Stimulated activated CD4-positive, alpha-beta T cell treated with anti-CD3 and anti-CD28 coated beads, Interleukin-4, amount 100 ng/mL, for 1 hour (primary cell): Measurements from ENCODE around the gene FAM174C.

ENCODE experiments used
- DNase-seq: peaks from one replicate; pipeline ENCODE4 v3.0.0-alpha.2; 2020

FAM174C gene

DNA sequence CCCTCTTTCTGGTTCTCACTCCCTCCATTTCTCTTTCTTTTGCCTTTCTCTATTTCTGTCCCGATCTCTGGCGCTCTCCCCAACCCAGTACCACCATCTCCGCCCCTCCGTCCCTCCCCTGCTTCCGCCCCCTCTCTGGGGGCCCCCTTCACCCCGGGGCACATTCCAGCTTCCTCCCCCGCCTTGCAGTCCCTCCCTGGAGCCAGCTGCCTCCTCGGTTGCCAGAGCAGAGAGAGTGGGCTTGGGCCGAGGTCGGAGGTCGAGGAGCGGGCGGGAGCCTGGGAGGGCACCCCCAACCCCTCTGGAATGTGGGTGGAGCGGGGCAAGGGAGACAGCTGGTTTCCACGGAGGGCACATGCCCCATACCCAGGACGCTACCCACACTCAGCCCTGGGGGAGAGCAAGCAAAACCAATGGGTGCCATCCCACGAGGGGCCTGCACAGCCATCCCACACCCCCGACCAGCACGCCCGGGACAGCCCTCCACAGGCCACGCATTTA lies 12.7 kb upstream of the FAM174C start:
- DNase-seq: no peak

DNA sequence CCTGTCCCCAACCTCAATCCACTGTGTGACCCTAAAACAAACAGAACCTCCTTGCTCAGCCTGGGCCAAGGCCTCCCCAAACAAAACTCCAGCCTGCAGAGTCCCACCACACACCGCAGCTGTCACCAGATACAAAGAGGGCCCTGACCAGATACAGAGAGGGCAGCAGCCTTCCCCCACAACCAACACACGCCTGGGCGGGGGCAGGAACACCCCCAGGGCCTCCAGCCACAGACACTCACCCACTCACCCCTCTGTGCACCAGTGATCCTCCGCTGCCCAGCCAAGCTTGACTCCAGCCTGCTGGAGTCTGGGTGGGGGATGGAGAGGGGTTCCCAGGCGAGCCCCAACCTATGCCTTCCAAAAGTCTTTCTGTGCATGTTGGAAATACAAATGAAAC lies 12.1 kb upstream of the FAM174C start:
- DNase-seq: no peak

DNA sequence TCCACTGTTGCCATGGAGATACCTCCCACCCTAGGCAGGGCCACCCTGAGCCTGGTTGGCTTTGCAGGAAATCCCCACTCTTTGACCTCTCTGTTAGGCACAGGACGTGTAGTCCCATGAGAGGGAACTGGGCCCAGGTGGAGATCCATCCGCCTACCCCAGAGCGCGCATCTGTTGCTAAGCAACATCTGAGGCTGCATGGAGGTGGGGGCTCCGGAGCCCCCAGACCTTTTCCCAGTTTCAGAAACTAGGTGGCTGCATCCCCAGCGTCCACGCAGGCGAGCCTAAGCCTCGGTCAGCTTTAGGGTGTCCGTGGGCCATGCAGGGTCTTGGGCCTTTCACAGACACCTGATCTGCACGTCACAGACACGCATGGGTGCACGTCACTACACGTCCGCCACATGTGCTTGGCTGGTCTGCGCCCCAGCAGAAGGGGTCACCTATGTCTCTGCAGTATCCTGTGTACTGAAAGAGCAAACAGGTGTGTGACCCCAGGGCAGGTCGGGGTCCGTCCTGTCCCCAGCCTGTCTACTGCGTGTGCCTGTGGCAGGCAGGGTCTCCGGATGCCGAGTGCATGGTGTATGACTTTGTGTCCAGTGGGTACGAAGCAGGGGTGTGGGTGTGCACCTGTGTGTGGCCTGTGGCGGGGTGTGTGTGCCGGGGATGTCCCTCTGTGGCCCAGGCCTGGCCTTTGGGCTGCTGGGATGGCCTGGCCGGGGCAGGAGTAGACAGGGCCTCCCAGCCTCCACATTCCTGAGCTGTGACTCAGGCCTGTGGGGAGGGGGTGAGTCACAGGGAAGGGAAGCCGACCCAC lies 10.3 kb upstream of the FAM174C start:
- no peak for DNase-seq

DNA sequence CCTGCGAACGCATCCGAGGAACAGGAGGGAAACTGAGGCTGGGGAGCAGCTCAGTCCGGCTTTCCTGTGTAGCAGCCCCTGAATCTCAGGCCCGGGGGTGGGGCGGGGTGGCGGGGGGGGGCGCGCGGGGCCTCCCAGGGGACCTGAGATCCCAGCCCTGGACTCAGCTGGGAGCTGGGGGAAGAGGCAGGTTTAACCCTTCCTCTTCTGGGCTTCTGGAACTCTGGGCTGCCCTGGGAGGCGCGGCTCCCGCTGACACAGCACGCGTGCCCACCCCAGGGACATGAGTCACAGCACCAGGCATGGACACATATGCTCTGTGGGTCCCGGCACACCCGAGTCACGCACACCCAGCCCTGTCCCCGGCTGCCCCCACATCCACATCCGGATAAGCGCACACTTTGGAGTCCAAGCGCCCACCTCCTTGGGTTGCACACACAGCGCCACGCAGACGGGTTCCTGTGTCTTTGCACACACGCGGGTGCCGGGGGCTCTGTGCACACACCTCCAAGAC lies 9.7 kb upstream of the FAM174C start:
- DNase-seq: peak; percentile 42

DNA sequence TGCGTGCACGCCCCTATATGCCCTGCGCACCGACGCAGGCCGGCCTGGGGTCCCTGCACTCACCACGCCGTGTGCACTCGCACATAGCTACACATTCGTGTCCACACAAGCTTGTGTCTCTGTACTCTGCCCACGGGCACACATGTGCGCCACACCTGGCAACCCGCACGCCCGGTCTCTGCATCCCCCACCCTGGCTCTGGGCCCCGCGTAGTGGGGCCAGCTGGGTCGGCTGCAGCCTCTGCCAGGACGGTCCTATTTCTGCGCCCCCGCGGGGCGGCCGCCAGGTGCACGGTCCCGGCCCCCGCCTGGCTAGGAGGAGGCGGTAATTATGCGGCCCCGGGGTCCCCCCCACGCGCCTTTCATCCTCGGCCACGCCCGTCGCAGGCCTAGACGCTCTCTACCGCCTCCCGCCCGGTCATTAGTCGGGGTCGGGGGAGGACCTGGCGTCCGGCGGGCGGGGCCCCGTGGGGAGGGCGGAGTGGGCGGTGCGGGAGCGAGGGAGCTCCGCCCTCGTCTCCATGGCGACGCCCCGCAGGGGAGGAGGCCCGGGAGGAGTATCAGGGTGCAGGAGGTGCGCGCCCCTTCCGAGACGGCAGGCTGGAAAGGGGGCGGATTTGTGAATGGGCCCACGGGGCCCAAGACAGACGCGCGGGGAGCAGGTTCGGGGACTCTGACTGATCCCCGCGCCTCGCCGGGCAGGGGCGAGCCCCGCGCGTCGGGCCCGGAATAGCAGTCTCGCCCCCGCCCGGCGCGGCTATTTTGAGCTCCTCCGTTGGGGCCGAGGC lies 9.0 kb upstream of the FAM174C start:
- peak; percentile 77 for DNase-seq

DNA sequence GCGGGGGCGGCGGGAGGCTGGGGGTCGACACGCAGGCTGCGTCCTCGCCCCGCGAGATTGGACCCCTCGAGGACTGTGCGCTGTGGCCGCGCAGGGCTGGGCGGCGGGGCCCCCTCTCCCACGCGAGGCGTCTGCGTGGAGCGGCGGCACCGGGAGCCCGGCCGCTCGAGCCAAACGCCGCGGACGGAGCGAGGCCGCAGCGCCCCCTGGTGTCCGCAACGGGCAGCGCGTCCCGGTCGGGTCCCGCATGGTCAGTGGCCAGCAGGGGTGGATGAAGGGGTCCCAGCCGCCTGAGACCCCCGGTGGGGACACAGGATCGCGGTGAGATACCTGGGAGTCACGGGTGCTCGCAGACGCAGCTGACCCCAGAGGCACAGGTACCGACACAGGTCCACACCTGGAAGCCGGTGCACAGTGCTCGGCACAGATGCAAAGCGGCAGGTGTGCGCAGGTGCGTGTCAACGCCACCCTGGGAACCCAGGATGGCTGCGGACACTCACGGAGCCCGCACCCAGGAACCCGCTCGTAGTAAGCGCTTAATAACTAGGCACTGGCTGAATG lies 8.3 kb upstream of the FAM174C start:
- peak; percentile 67 for DNase-seq

DNA sequence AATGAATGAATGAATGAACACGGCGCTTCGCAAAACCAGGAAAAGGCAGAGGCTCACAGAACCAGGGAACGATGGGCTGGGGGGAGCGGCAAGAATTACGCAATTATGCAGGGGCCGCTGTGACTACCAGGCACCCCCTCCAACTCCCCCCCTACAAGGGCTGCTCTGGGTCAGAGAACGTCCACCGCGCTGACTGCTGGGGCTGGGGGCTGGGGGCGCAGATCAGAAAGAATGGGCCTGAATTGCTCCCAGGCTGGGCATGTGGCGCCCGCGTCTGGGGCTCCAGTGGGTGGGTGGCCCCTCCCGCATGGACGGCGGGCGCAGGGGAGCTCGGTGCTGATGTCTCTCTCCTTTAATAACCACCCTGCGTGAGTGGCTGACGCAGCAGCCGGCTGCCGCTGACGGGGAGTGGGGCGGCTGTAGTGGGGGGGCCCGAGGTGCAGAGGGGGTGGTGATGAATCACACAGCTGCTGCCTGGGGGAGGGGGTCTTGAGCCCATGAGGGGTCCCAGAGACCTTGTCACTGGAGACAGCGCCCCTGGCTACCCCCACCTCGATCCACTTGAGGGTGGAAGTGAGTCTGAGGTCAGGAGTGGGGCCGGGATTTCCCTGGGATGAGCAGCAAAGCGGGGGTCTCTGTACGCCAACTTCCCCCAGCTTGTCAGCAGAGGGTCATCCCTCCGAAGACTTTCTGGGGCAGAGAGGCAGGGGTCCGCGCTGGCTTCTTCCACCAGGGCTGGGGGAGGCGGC lies 7.7 kb upstream of the FAM174C start:
- no peak for DNase-seq

DNA sequence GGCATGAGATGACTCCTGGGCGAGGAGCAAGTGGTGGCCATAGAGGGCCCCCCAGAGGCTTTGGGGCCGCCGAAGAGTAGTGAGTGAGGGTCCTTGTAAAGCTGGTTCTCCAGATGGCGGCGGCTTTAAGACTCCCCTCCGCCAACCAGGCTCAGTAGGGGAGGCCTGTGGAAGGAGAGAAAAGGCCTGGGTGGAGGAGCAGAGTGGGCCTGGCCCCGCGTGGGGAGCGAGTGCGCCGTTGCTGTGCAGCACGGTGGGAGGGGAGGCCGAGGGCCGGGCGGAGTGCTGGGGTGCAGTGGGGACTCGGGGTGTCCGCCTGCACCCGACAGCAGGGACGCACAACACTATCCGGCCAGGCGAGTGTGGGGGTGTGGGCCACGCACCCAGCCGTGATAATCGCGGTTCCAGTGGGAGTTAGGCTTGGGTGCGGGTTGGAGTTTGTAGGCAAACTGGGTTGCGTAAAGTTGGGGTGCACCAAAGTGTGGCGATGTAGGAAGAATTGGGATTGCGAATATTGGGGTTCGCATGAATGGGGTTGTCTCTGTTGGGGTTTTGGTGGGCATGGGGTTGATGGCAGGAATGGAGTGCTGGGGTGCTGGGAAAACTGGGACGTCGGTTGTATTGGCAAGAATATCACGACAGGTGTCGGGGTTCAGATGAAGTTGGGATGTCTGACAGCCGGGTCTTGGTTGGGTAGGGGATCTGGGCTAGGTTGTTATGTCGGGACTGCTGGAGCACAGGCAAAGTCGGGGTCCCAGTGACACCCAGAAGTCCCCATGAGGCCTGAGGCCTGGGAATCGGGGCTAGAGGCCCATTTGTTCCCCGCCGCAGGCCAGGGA lies 6.9 kb upstream of the FAM174C start:
- no peak for DNase-seq

DNA sequence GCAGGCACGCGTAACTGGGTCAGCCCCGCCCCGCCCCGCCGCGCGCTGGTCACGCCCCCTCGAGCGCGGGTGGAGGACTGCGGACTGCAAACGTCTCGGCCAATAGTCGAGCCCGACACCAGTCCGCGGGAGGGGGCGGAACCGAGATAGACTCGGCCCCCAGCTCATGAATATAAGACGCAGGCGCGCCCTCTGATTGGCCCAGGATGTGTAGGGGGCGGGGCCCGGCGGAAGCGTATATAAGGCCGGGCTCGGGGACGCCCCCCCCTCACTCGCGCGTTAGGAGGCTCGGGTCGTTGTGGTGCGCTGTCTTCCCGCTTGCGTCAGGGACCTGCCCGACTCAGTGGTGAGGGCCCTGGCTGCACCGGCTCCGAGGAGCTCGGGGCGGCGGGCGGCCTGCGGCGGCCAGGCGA lies 6.3 kb upstream of the FAM174C start, which contains the start of gene CIRBP:
TSS of gene CIRBP (plus strand) at position 268 of the 413 bp plus-strand sequence. CDS start 1,602 bp downstream, outside the sequence.
- peak; percentile 99 for DNase-seq

DNA sequence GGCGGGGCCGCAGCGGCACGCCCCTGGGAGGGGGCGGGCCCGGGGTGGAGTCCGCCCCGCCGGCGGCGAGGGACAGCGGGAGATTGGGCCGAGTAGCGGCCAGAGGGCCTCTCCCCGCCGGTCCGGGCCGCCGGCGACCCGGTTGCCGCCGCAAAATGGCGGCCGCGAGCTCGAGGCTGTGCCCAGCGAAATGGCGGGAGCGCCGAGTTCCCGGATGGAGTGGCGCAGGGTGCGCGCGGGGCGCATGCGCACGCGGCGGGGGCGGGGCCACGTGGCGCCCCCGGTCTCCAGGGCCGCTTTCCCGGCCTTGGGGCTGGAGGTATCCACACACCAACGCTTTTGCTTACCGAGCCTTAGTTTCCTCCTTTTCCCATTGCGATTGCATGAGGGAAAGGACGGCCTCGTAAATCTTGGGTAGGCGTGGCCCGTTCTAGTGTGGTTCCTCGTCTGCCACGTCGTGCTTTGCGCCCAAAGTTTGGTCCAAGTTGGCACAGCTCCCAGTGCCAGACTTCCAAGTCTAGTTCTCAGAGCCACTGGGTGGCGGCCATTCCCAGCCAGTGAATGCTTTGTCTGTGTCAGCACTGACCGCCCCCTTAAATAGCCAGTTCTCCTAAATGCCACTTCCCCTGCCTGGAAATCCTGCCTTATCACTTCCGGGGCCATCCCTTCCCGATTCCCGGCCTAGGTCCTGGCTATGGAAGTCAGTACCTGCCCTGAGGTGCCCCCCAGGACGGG lies 5.7 kb upstream of the FAM174C start:
- peak; percentile 86 for DNase-seq

DNA sequence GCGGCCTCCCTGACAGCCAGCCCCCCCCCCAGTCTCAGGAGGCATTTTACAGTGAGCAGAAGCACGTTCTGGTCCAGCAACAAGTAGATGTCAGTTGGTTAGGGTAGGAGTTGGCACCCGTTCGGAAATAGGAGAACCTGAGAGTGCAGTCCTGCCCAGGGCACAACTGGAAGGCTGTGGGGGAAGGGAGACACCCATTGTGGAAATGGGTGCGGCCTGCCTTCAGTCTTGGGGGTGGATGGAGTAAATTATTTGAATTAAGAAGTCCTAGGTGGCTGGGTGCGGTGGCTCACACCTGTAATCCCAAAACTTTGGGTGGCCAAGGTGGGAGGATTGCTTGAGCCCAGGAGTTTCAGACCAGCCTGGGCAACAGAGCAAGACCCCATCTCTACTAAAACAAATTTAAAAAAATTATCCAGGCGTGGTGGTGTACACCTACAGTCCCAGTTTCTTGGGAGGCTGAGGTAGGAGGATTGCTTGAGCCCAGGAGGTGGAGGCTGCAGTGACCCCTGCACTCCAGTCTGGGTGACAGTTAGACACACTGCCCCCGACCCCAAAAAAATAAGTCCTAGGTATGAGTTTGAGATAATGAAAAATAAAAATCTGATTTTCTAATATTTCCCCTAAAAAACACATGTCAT lies 5.0 kb upstream of the FAM174C start:
- peak; percentile 32 for DNase-seq

DNA sequence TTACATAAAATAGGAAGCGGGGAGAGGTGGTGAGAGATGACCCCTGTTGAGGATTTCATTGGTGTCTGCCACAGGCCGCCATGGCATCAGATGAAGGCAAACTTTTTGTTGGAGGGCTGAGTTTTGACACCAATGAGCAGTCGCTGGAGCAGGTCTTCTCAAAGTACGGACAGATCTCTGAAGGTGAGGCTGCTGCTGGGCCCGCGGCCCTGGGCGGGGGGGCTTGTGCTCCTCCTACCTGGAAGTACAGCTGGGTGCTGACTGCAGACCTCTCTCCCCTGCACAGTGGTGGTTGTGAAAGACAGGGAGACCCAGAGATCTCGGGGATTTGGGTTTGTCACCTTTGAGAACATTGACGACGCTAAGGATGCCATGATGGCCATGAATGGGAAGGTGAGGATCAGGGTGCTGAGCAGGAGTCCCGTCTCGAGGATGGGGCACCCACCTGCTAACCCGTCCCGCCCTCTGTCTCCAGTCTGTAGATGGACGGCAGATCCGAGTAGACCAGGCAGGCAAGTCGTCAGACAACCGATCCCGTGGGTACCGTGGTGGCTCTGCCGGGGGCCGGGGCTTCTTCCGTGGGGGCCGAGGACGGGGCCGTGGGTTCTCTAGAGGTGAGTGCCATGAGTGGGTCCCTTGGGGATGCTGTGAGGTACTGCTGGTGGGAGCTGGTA lies 4.3 kb upstream of the FAM174C start:
- DNase-seq: no peak

DNA sequence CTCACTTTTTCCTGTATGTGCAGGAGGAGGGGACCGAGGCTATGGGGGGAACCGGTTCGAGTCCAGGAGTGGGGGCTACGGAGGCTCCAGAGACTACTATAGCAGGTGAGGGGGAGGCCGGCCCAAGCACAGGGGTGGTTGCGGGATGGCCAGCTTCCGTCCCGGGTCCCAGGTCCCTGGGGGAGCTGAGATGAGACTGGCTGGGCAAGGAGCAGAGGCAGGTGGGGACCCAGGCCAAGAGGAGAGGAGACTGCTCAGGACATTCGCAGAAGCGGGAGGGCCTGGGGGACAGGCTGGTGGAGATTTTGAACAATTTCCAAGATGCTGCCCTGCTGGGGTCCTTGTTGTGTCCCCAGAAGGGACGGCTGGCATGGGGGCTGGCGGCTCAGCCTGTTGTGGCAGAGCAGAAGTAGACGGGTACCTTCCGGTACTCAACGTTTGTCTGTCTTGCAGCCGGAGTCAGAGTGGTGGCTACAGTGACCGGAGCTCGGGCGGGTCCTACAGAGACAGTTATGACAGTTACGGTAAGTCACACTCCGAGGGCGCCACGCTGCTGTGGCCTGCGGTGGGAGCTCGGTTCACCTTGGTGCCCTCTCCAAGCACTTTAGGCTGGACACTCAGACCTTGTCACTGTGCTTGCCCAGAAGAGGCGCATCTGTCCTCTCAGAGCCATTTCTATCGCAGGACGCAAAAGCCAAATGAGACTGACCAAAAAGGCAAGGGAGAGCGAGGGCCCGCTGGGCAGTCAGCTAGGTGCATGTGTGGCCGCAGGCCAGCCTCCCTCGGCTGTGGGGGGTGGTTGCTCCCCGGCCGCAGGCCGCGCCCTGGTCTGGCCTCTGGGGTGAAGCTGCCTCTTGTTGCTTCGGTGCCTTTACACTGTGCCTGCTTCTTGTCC lies 3.6 kb upstream of the FAM174C start:
- DNase-seq: no peak

DNA sequence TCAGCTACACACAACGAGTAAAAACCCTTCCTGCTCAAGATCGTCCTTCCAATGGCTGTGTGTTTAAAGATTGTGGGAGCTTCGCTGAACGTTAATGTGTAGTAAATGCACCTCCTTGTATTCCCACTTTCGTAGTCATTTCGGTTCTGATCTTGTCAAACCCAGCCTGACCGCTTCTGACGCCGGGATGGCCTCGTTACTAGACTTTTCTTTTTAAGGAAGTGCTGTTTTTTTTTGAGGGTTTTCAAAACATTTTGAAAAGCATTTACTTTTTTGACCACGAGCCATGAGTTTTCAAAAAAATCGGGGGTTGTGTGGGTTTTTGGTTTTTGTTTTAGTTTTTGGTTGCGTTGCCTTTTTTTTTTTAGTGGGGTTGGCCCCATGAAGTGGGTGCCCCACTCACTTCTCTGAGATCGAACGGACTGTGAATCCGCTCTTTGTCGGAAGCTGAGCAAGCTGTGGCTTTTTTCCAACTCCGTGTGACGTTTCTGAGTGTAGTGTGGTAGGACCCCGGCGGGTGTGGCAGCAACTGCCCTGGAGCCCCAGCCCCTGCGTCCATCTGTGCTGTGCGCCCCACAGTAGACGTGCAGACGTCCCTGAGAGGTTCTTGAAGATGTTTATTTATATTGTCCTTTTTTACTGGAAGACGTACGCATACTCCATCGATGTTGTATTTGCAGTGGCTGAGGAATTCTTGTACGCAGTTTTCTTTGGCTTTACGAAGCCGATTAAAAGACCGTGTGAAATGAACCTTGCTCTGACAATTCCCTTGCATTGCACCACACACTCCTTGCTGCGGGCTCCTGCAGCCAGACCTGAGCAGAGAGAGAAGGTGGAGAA lies 2.7 kb upstream of the FAM174C start:
- no peak for DNase-seq

DNA sequence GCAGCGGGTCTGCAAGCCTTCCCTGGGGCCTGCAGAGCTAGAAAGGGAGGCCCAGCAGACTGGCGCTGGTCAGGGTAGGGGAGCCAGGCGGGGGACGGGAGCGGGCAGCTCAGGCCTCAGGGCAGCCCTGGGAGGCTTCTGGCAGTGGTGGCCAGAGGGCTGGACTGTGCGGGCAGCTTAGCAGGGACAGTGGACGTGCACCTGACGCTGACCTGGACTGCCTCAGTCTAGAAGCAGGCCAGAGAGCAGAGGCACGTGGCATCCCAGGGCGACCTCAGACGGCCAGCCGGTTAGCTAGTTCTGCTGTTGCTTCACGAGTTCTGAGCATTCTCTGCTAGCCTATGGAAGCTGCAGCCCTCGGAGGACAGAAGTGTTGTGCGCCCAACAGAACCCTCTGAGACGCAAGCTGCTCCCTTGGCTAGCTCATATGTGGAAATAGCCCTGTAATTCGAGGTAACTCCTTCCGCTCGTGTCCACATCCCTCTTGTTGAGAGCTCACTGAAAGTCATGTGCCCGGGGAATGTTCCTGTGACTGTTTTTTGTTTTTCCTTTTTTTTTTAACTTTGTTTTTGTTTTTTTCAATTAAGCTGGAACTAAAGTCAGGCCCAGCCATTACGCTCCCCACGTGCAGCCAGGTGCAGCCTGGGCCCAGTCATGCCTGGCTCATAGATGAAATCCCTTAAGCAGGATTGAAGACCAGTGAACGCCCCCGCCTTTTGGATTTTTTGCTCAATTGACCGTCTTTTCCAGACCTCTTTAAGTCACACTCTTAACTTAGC lies 1.9 kb upstream of the FAM174C start:
- no peak for DNase-seq

DNA sequence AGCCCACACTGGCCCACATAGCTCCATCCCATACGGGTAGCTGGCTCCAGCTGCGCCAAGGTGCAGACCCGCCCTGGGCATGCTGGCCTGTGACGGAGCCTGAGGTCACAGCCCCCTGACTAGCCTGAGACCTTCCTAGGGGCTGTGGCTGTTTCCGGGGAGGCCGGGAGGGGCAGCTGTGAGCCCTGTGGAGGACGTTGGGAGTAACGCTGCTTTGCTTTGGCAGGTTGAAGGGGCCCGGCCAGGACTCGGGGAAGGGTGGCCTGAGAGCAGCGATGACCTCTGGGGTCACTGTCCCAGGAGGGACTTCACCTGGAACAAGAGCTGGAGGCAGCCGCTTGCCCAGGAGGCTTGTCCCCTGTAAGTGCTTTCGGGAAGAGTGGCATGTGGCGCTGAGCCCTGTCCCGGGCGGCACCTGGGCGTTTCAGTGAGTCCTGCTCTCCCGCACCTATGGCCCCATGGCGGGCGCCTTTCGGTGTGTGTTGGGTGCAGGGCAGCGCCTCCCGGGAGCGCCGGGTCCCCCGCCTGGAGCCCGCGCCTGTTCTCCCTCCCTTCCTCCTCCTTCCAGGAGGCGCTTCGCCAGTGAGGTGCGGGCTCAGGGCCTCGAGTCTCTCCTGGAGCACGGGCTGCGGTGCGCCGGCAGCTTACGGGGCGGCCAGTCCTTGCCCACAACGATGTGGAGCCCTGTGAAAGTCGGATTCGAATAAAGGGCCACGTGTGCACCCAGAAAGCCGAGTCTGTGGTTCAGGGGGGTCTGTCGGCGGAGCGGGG lies 1.1 kb upstream of the FAM174C start:
- no peak for DNase-seq
